Stimulated activated CD4-positive, alpha-beta T cell treated with anti-CD3 and anti-CD28 coated beads, Interleukin-12 subunit alpha, Interleukin-12 subunit beta, amount 100 ng/mL, for 24 hours (primary cell): ENCODE results near the gene MMS19.
A peak's percentile ranks its signal among the peaks of the same experiment; 100 is the strongest.
"Not testable (repeated sequence)": the region's sequence is repeated elsewhere in the genome, so short reads cannot be mapped to it uniquely, and the experiment has no call there.

Source experiments
- DNase-seq, 2 experiments: peaks; one replicate each; pipeline ENCODE4 v3.0.0-alpha.2; 2020; ENCODE audit warnings: low read depth in 2 of 2

Gene MMS19

GRCh38 chr10:97427571-97428179 is 70.5 kb downstream of the MMS19 start:
- no peak for DNase-seq

GRCh38 chr10:97426776-97427570 is 71.2 kb downstream of the MMS19 start:
- no peak for DNase-seq

GRCh38 chr10:97425964-97426775 is 72.1 kb downstream of the MMS19 start, which contains the start of gene PGAM1:
Gene PGAM1, plus strand, starts transcription at chr10:97426191. Its CDS starts 117 bp downstream, at chr10:97426308.
- peak; percentile 88 to 93 for DNase-seq

GRCh38 chr10:97423757-97424098 is 74.5 kb downstream of the MMS19 start:
- DNase-seq = not testable (repeated sequence)

GRCh38 chr10:97416565-97416964 is 81.7 kb downstream of the MMS19 start:
- DNase-seq = no peak

- DNase-seq = peak in 1 of 2 experiments; percentile 68
Measured at GRCh38 chr10:97412891-97413304, 85.3 kb downstream of the MMS19 start.

- DNase-seq = no peak
Measured at GRCh38 chr10:97411406-97411805, 86.8 kb downstream of the MMS19 start.

- no peak for DNase-seq
Measured at GRCh38 chr10:97408496-97408992, 89.7 kb downstream of the MMS19 start.
